Raji (cell line): ENCODE results near the gene JSRP1.
A peak's percentile ranks its signal among the peaks of the same experiment; 100 is the strongest.

ENCODE experiments used
- POLR2A ChIP-seq: IDR thresholded peaks from 2 replicates; pipeline ENCODE4 v1.6.1; 2011; ENCODE audit warnings: low read depth, low read length, control low read depth; ENCODE audit not compliant: insufficient read depth

JSRP1 gene

DNA sequence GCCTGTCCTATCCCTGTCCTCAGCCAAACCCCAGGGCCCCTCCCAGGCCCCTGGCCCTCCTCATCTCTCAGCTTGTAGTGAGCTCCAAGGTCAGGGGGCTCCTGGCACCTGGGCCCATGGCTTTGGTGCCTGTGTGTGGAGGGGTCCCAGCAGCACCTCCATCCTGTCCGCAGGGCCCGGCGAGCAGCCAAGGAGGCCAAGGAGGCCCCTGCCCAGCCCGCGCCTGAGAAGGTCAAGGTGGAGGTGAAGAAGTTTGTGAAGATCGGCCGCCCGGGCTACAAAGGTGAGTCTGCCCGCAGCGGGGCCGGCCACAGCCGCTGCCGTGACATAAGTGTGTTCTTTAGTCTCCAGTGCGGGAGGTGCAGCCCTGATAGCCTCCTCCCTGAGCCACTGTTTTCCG, 10.9 kb downstream of the JSRP1 start:
- TF ChIP-seq POLR2A: no peak

DNA sequence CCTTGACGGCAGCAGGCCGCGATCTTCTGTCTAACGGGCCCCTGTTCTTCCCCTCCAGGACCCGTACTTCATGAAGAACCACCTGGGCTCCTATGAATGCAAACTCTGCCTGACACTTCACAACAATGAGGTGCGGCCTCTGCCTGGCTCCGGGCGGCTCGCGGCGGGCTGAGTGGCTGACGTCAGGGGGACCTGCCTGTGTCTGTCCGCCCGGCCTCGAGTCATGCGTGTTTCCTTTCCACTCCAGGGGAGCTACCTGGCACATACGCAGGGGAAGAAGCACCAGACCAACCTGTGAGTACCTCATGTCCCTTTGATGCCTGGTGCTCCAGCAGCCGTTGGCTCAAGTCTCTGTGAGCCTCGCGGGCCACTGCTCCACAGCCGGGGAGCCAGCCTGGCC, 11.7 kb downstream of the JSRP1 start:
- no peak for TF ChIP-seq POLR2A

DNA sequence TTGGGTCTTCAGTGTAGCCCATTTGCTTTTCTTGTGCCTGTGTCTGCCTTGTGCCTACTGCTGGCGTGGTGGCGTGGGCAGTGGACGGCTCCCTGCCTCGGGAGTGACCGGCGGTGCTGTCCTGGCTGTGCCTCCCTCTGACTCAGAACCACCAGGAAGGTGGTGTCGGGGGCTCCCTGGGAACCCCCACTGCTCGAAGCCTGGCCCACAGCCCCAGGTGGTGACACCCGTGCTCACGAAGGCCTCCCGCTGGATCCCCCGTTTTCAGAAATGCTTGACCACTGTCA, 12.1 kb downstream of the JSRP1 start:
- TF ChIP-seq POLR2A: no peak

DNA sequence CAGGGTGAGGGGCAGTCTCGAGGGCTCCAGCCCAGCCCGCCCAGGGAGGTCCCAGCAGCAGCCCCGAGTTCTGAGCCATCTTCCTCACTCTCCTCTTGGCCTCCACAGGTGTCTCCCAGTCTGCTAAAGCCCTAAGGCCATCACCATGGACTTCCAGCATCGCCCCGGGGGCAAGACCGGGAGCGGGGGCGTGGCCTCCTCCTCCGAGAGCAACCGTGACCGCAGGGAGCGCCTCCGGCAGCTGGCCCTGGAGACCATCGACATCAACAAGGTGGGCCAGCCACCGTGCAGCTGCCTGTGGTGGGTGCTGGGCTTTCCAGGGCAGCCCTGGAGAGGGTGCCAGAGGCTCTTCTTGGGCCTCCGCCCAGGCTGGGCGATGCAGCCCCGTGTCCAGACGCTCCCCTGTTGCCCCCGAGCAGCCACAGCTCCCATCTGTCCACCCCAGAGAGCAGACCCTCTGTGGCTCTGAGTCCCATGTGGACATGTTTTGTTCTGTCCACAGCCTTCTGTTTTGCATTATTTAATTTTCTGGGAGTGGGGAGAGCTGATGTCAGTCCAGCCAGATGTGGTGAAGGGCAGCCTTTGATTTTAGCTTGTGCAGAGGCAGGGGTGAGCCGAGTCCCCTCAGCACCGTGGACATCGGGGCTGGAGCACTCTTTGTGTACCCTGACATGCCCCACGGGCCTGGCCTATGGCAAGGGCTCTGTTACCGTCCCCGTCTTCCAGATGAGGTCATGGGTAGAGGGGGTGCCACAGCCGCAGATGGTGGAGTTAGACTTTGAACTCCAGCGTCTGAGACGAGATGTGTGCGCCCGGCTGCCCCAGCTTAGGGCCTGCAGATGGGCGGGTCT, 12.7 kb downstream of the JSRP1 start:
- TF ChIP-seq POLR2A: no peak

DNA sequence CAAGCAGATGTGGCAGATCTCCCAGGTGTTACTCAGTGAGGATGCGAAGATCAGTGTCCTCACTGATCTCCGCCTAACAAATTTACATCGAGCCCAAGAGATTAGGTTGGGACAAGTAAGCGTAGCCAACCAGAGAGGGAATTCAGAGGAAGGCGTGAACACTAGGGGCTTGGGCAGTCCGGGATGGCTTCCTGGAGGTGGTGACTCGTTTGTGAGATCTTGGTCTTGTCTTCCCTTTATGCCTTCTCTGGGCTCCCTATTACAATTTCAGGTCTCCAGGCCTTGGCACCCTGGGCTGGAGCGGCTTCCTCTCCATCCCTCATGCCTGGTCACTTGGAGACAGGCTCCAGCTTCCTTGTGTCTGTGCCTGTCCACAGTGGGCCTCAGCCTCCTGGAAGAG, 13.4 kb downstream of the JSRP1 start:
- TF ChIP-seq POLR2A: no peak

DNA sequence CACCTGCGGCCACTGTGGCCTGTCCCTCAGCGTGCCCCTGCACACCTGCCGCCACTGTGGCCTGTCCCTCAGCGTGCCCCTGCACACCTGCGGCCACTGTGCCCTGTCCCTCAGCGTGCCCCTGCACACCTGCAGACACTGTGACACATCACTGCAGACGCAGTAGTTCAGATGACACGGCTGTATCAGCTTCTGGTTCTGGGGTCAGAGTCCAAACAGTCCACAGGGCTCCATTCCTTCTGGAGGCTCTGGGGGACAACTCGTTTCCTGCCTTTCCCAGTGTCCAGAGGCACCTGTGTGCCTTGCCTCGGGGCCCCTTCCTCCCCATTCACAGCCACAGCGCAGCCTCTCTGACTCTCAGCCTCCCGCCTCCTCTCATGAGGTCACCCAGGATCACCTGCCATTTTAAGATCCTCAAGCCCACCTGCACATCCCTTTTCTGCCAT, 14.1 kb downstream of the JSRP1 start:
- TF ChIP-seq POLR2A: no peak

DNA sequence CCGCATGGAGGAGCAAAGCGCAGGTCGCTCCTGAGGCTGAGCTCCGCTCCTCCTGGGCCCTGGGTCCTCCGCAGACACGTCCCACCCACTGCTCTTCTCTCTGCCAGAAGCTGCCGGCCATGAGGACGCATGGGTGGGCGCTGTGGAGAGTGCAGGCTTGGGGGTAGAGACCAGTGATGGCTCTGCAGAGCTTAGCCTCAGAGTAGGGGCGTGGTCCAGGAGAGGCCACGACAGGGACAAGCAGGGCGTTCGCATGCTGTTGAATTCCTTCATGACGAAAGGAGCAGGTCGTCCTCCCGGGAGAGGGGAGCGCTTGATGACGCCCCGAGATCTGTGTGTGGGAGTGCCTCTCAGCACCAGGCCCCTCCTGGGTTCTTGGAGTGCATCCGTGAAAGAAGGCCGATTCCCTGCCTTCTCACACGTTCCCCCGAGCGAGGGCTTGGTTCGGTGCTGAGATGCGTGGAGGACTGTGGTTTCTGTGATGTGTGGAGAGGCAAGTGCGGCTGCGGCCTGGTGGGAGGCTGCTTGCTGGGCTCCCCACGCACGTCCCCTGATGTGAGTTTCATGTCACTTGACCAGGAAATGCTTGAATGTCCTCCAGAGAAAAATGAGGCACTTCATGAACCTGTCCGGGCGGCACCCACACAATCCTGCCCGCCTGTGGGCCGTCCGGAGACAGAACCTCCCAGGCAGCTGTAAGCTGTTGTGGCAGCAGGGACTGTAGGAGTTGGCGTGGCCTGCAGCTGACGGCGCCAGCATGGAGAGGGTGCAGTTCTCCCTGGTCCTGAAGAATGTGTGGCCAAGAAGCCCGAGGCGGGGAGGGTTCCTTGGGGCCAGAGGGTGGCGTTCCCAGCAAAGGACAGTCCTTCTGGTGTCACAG, 15.1 kb downstream of the JSRP1 start:
- TF ChIP-seq POLR2A: no peak

DNA sequence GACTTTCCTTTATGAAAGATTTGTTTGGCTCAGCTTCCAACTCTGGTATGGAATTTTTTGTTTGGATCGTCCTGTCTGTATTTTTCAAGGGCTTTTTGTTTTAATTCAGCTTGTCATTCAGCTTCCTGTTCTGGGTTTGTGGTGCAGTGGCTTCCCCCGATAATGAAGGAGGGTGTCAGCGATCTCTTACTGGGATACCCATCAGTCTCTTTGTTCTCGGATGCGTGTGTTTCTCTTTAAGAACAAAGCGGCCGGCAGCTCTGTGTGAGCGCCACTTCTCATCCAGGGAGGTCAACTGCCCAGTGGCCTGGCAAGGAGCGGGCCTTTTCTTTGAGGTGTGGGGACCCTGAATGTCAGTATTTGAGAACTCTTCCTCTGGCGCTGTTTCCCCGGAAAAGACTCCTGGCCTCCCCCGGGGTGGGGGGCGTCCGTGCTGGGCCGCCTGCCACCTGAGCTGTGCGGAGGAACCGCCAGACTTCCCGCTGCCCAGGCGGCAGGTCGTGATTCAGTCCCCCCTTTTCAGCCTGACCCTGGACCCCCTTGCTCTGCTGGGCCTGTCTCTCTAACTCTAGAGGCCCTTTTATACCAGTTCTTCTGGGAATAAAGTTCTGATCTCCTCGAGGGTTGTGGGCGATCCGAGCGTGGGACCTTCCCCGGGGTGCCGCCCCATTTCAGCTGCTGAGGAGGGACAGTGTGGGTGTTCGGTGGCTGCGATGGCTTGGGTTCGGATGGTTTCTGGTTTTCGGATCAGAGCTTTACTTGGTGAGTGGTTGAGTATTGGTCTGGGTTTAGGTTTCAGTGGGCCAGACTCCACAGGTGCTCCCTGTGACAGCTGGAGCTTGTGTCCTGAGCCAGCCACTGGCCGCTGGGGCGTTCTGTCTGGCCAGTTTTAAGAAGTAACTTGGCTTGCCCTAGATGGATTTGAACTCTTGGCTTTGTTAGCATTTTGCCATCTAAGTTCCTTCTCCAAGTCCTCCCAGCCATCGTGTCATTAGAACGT, 16.1 kb downstream of the JSRP1 start:
- TF ChIP-seq POLR2A: no peak

DNA sequence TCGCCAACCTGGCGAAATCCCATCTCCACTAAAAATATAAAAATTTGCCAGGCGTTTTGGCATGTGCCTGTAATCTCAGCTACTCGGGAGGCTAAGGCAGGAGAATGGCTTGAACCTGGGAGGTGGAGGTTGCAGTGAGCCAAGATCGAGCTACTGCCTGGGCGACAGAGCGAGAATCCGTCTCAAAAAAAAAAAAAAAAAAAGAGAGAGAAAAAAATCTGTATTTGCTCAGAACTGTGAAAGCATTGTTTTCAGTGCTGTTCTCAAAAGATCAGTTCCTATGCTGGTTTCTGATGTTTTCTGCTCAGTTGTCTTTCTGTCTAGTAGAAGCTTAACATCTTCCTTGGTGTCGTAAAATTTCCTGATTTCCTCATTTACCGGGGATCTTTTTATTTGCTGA, 17.0 kb downstream of the JSRP1 start:
- no peak for TF ChIP-seq POLR2A

DNA sequence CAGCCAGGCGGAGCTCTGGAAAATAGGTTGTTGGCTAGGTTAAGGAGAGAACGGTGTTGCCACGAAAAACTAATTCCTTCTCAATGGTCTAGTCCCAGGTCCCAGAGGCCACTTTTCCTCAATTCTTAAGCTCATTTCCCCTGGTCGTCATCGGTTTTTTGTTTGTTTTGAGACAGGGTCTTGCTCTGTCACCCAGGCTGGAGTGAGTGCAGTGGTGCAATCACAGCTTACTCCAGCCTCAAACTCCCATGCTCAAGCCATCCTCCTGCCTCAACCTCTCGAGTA, 18.4 kb downstream of the JSRP1 start:
- no peak for TF ChIP-seq POLR2A

DNA sequence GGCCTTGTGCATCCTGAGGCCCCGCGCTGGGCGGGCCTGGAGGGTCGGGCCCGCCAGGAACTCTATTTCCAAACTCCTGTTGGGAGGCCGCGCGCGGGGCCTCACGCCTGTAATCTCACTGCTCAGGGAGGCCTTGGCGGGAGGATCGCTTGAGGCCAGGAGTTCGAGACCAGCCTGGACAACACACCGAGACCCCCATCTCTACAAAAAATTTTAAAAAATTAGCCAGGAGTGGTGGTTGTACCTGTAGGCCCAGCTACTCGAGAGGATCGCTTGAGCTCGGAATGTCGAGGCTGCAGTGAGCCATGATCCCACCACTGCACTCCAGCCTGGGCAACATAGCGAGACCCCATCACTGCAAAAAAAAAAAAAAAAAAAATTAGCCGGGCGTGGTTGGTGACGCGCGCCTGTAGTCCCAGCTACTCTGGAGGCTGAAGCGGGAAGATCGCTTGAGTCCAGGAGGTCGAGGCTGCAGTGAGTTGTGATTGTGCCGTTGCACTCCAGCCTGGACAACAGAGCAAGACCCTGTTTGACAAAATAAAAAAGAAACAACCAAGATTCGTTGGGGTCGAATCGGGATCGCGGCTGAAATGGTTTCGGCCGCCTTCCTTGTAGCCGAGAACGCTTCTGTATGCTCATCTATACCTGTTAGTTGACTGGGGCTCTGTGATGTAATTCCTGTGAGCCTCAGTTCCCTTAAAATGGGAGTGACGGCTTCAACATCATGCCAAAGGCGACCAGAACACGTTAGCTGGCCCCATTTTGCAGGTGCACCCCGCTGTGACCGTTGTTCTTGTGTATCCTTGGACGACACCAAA, 19.0 kb downstream of the JSRP1 start:
- no peak for TF ChIP-seq POLR2A

DNA sequence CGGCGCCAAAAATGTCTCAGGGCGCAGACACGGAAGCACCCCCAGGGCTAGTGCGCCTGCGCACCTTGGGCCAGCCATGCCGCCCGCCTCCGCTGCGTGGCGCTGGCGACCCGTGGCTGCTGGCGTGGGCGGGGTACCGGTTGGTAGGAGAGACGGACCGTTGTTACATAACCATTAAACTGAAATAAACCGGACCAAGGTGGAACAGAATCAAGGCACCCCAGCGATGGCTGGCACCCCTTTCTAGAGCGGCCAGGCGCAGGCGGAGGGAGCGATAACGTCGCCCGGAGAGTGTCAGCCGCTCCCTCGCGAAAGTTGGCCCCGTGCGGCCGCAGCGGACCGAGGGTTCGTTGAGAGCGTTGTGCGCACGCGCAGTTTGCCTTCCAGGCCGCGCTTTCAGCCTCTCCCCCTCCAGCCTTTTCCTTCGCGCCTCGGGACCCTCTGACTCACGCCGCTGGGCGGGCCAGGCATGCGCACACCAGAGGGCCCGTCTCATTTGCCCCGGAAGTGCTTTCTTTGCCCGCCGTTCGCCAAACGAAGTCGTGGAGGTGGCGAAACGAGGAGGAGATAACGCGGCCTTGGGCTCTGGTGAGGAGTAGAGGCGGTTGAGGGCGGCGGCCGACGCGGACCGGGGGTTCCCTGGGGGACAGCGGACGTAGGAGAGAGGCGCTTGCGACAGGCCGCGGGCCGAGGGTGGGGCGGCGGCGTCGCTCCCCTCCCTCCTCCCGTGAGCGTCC, 19.7 kb downstream of the JSRP1 start, which contains the start of the genes PLEKHJ1 and SF3A2:
TSS of gene PLEKHJ1 (minus strand) at position 16 of the 737 bp plus-strand sequence. CDS start 81 bp downstream, outside the sequence.
TSS of gene SF3A2 (plus strand) at position 511 of the 737 bp plus-strand sequence. CDS start 6,595 bp downstream, outside the sequence.
- TF ChIP-seq POLR2A: peak; percentile 85

DNA sequence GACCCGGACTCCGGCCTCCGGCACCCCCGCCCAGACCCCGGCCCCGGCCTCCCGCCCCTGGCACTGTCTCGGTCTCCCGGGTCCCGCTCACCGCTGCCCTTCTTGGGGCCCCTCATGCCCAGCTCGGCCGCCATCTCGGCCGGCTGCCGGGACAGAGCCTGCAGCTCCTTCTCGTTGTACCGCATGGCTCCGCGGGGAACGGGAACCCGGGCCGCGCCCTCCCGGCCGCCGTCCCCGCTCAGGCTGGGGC, 20.2 kb downstream of the JSRP1 start:
- TF ChIP-seq POLR2A: peak; percentile 50; the same call in 1 of the 2 replicates
